K562 (cell line): ENCODE data around the gene SLAIN2. TPM values are rescaled to one million over a fixed set of nuclear protein-coding genes. Genes with fewer than 3 reads are reported as not detected.

Experiments
- ATAC-seq: fragments of 200-7000 bp; cut with Tn5 transposase; 3 replicates; pipeline ENCODE4 v1.9.1; 2020; ENCODE audit warnings: moderate library complexity
- BruUV-seq: library from RNA; stranded (reverse); fragments of 400-500 nt; replicated peaks from 2 replicates; lab custom pipeline; 2021; lab: Mats Ljungman, UMichigan
- CTCF ChIA-PET: fragments of 300-600 bp; formaldehyde crosslinking; extraction: SDS; loops from one replicate; lab custom pipeline; 2021; ENCODE audit warnings: low intra/inter-chr PET ratio; lab: Yijun Ruan, JAX
- POLR2A ChIA-PET: fragments of 300-600, 350-650 bp; sonication (Branson Sonifier 250); formaldehyde crosslinking; extraction: SDS; loops from one replicate; lab custom pipeline; 2021; ENCODE audit warnings: antibody characterized with exemption, inconsistent platforms; lab: Yijun Ruan, JAX
- DNase-seq, 4 experiments: peaks; one replicate each; pipeline versions ENCODE4 v3.0.0 to v3.0.0-alpha.2; 2011 to 2018; ENCODE audit warnings: low spot score in 3 of 4, mixed read lengths in 3 of 4; ENCODE audit errors: extremely low read depth in 1 of 4
- FAIRE-seq: peaks from 2 replicates; lab custom pipeline; 2011; peaks lifted over from hg19 to GRCh38; lab: Jason Lieb, UNC
- H2AFZ ChIP-seq: 2 replicates; pipeline ENCODE4 v1.6.0; 2011; ENCODE audit warnings: low read depth, low read length, control low read depth, inconsistent platforms
- H3K27ac ChIP-seq: fragments of 200-600 bp; 3 replicates; pipeline ENCODE4 v1.8.0; 2011; ENCODE audit warnings: low read depth, mild to moderate bottlenecking, control low read depth, inconsistent platforms, low read length, moderate library complexity, mixed read lengths; ENCODE audit errors: extremely low read depth
- H3K27me3 ChIP-seq, 2 experiments: fragments of 300-600 bp in 1 of 2; 2 replicates in 1 of 2; 3 replicates in 1 of 2; pipeline versions ENCODE4 v1.6.0 to v1.8.0; 2011; ENCODE audit warnings: inconsistent platforms in 2 of 2, low read length in 2 of 2, mild to moderate bottlenecking in 1 of 2, mixed read lengths in 1 of 2, moderate library complexity in 1 of 2; ENCODE audit not compliant: control insufficient read depth in 2 of 2, insufficient read depth in 2 of 2
- H3K36me3 ChIP-seq: fragments of 300-600 bp; 3 replicates; pipeline ENCODE4 v1.8.0; 2011; ENCODE audit warnings: mild to moderate bottlenecking, low read length, inconsistent platforms; ENCODE audit not compliant: control insufficient read depth, insufficient read depth
- H3K4me1 ChIP-seq, 2 experiments: fragments of 200-600 bp in 1 of 2; replicated peaks in 1 of 2; 2 replicates in 1 of 2; 3 replicates in 1 of 2; pipeline versions ENCODE4 v1.5.1 to v1.8.0; 2011; ENCODE audit warnings: inconsistent platforms in 2 of 2, low read length in 2 of 2, mild to moderate bottlenecking in 1 of 2, mixed read lengths in 1 of 2, moderate library complexity in 1 of 2; ENCODE audit not compliant: control insufficient read depth in 2 of 2, insufficient read depth in 2 of 2
- H3K4me2 ChIP-seq: 2 replicates; pipeline ENCODE4 v1.6.1; 2011; ENCODE audit warnings: low read length, control low read depth, inconsistent platforms, mixed read lengths; ENCODE audit not compliant: insufficient read depth
- H3K4me3 ChIP-seq: fragments of 200-600 bp; sonication (generic), shearing (Covaris generic); 2 replicates; pipeline ENCODE4 v1.5.1; 2016; ENCODE audit warnings: control low read depth, inconsistent platforms
- H3K79me2 ChIP-seq: fragments of 200-600 bp; 3 replicates; pipeline ENCODE4 v1.8.0; 2011; ENCODE audit warnings: low read length, inconsistent platforms; ENCODE audit not compliant: control insufficient read depth, insufficient read depth
- H3K9ac ChIP-seq, 2 experiments: 2 replicates each; pipeline versions ENCODE4 v1.6.0 to v1.6.1; 2011; ENCODE audit warnings: low read depth in 2 of 2, low read length in 2 of 2, control low read depth in 1 of 2, inconsistent platforms in 1 of 2, mild to moderate bottlenecking in 1 of 2, mixed read lengths in 1 of 2; ENCODE audit not compliant: insufficient read depth in 1 of 2
- H3K9me1 ChIP-seq: one replicate; pipeline ENCODE4 v1.6.0; 2011; ENCODE audit warnings: inconsistent platforms, mild to moderate bottlenecking, low read length, moderate library complexity; ENCODE audit not compliant: control insufficient read depth, insufficient read depth
- H3K9me3 ChIP-seq: replicated peaks from 2 replicates; pipeline ENCODE4 v1.5.1; 2011; ENCODE audit warnings: low read depth, low read length, inconsistent platforms; ENCODE audit not compliant: control insufficient read depth, insufficient read depth
- H4K20me1 ChIP-seq: replicated peaks from 2 replicates; pipeline ENCODE4 v1.6.1; 2011; ENCODE audit warnings: low read length, inconsistent platforms, mixed read lengths; ENCODE audit not compliant: control insufficient read depth, insufficient read depth
- AFF1 ChIP-seq, 2 experiments: fragments of 450-650 bp; IDR thresholded peaks; 2 replicates each; pipeline ENCODE4 v1.6.1; 2018; ENCODE audit warnings: mild to moderate bottlenecking in 2 of 2, low read depth in 1 of 2; ENCODE audit not compliant: partially characterized antibody in 2 of 2
- GATA2 ChIP-seq: sonication (generic); formaldehyde crosslinking; IDR thresholded peaks from 2 replicates; pipeline ENCODE4 v1.4.0; 2020; ENCODE audit warnings: mild to moderate bottlenecking, missing genetic modification reagents
- PRMT5 ChIP-seq: sonication (generic); formaldehyde crosslinking; IDR thresholded peaks from 2 replicates; pipeline ENCODE4 v1.5.0; 2020; ENCODE audit warnings: missing genetic modification reagents
- RCOR1 ChIP-seq, 2 experiments: IDR thresholded peaks; 2 replicates each; pipeline ENCODE4 v1.6.1; 2012; ENCODE audit warnings: low read depth in 2 of 2, low read length in 2 of 2, borderline replicate concordance in 1 of 2, improper control_type of control experiment in 1 of 2
- SETDB1 ChIP-seq: IDR thresholded peaks from one replicate; pipeline ENCODE4 v1.6.1; 2012; ENCODE audit warnings: low read length, control low read depth, inconsistent platforms
- XRCC4 ChIP-seq: IDR thresholded peaks from one replicate; pipeline ENCODE4 v1.6.1; 2011; ENCODE audit not compliant: insufficient read depth, insufficient read length; ENCODE audit errors: extremely low read depth
- ZBTB40 ChIP-seq, 2 experiments: fragments of 450-650 bp in 1 of 2; sonication (generic) in 1 of 2; formaldehyde crosslinking in 1 of 2; IDR thresholded peaks; 2 replicates each; pipeline versions ENCODE4 v1.7.1 to v1.9.0; 2016 to 2022; ENCODE audit warnings: inconsistent platforms in 1 of 2, mild to moderate bottlenecking in 1 of 2, missing genetic modification reagents in 1 of 2
- ZNF766 ChIP-seq: fragments of 200-800 bp; sonication (Bioruptor generic); conservative IDR thresholded peaks from 2 replicates; pipeline ENCODE4 v1.6.1; 2016; ENCODE audit warnings: missing genetic modification characterization, missing compliant biosample characterization
- WGBS: fragments of 100-300 bp; shearing (Covaris generic); methylation state at CpG from one replicate; pipeline ENCODE4 v1.1.6; 2016; ENCODE audit warnings: low coverage, mixed read lengths; ENCODE audit not compliant: insufficient coverage; ENCODE audit errors: missing lambda C conversion rate; 5-methylcytosine and 5-hydroxymethylcytosine counted together
- in situ Hi-C: fragments of 300-500 bp; cut with MboI; formaldehyde crosslinking; loops from 4 replicates; pipeline ENCODE4 v1.15.0; 2018; ENCODE audit warnings: inconsistent platforms, mixed read lengths
- intact Hi-C: fragments of 100-400 bp; cut with micrococcal nuclease; formaldehyde crosslinking; loops from 2 replicates; pipeline ENCODE4 v1.14.2; 2022
- polyA plus RNA-seq, 8 experiments: library from polyadenylated mRNA; depleted of rRNA in 4 of 8; stranded (reverse) in 5 of 8; unstranded in 3 of 8; fragments of >200 nt; fragmentation: Nextera tagmentation in 2 of 8; fragmentation: Illumina TruSeq in 1 of 8; extraction: Ambion mirVana in 2 of 8; extraction: Trizol in 1 of 8; gene quantifications; 2 replicates each; pipeline versions ENCODE4 v1.2.1 to v1.2.3, GENCODE V29; 2011 to 2014; ENCODE audit warnings: inconsistent platforms in 1 of 8, missing spikeins in 1 of 8
- total RNA-seq, 7 experiments: library from RNA; depleted of rRNA in 6 of 7; stranded (reverse); fragments of >200 nt in 6 of 7; fragmentation: Illumina TruSeq in 2 of 7; extraction: Trizol in 2 of 7; gene quantifications; 2 replicates each; pipeline versions ENCODE4 v1.2.1 to v1.2.3, GENCODE V29; 2011 to 2021; ENCODE audit warnings: low replicate concordance in 1 of 7

The SLAIN2 gene
- total and polyA plus RNA-seq, 9 of the 15 experiments (the other 6 are each of a cell fraction or from before 2014, with no cell fraction given) = 3.5 to 116 (median 35.0) TPM

- ATAC-seq = peak; percentile 66
- Histone ChIP-seq H4K20me1 (no peaks in the 10 kb centered on the region), H3K9me3 (no peaks in the 10 kb centered on the region), H3K36me3 (no peaks in the 10 kb centered on the region), H3K9ac (peak overlapping the region in 1 of 2 experiments; percentile 3; a peak in 1 of 4 replicates), H3K27me3 (no peaks in the 10 kb centered on the region), H3K27ac (peak overlapping the region; percentile 43; the same call in 1 of the 3 replicates), H3K4me3 (no peak overlapping the region), H2AFZ (peak overlapping the region; percentile 83), H3K4me1 (peaks cover 3 to 54% of the 10 kb centered on the region in 2 experiments; a peak in 3 of 5 replicates), H3K79me2 (no peaks in the 10 kb centered on the region; the same call in 1 of the 3 replicates), H3K4me2 (peak overlapping the region; percentile 53), H3K9me1 (no peaks in the 10 kb centered on the region)
- WGBS = 6% methylated on average over 5 of the region's 5 CpGs
- peak; percentile 61 for FAIRE-seq
- DNase-seq = peak in 2 of 4 experiments; percentile 26 to 61
- intact Hi-C loops (no loop called here), in situ Hi-C loops (no loop called here)
- ChIA-PET CTCF (no interaction called here), POLR2A (interaction anchor here (0.6 to 1.1 kb wide), 5 partner anchors 8 to 99 kb away, joined by 3 read pairs; no protein-coding TSS in a partner anchor)
- BruUV-seq = no TSS peak
- TF ChIP-seq ZBTB40 (IDR thresholded peaks at IDR 0.05) (0 out of 2 replicates have a peak, but pooled peaks have one; percentile 8), ZBTB40 (CRISPR knock-in tag; IDR thresholded peaks at IDR 0.05) (no peak), XRCC4 (no peak), RCOR1 (IDR thresholded peaks at IDR 0.05; ENCODE audit: borderline replicate concordance in 1 of 2, low read depth in 2 of 2, low read length in 2 of 2) (peak in 1 of 2 experiments; percentile 81; a peak in 2 of 4 replicates), ZNF766 (no peak), SETDB1 (no peak), GATA2 (CRISPR knock-in tag) (peak; percentile 3; the same call in 1 of the 2 replicates), AFF1 (IDR thresholded peaks at IDR 0.05; ENCODE audit: low read depth in 1 of 2, partially characterized antibody in 2 of 2) (peak in 1 of 2 experiments; percentile 55), PRMT5 (no peak)
These were observed 6.4 kb upstream of the SLAIN2 start for GRCh38 chr4:48334900-48335384.
